ENCODE data around the gene FHDC1. TPM values are rescaled to one million over a fixed set of nuclear protein-coding genes. Genes with fewer than 3 reads are reported as not detected.

FHDC1 gene
- total and polyA plus RNA-seq, 11 donors, result 0.04 to 0.97 (median 0.21) TPM

GRCh38 chr4:152967907-152968306 is 31.8 kb downstream of the FHDC1 start:
- Histone ChIP-seq H3K4me3 (no peak overlapping the region), H3K36me3 (no peaks in the 10 kb centered on the region), H3K27me3 (no peaks in the 10 kb centered on the region), H3K4me1 (no peaks in the 10 kb centered on the region), H3K9me3 (no peaks in the 10 kb centered on the region), H3K27ac (no peak overlapping the region)
- intact Hi-C loops (cut with DNase I), result no loop called here
- 76 to 85% (median 80%) methylated on average over 3 of the region's 3 CpGs for WGBS, 4 donors
- no peak for DNase-seq
- ATAC-seq, result no peak
- TF ChIP-seq CTCF (IDR thresholded peaks at IDR 0.05) (no peak), POLR2A (IDR thresholded peaks at IDR 0.05) (no peak)

GRCh38 chr4:152968806-152969394 is 32.8 kb downstream of the FHDC1 start:
- WGBS, 4 donors, result 81 to 85% (median 84%) methylated on average over 9 of the region's 9 CpGs
- H3K9me3 ChIP-seq, result no peaks in the 10 kb centered on the region
- H3K27me3 ChIP-seq, result no peaks in the 10 kb centered on the region
- no peaks in the 10 kb centered on the region for H3K36me3 ChIP-seq
- no peaks in the 10 kb centered on the region for H3K4me1 ChIP-seq
- no peak for ATAC-seq
- no peak overlapping the region for H3K27ac ChIP-seq
- H3K4me3 ChIP-seq, result no peak overlapping the region
- intact Hi-C loops (cut with DNase I), result no loop called here
- TF ChIP-seq CTCF (IDR thresholded peaks at IDR 0.05) (no peak), POLR2A (IDR thresholded peaks at IDR 0.05) (no peak)
- no peak for DNase-seq

DNA sequence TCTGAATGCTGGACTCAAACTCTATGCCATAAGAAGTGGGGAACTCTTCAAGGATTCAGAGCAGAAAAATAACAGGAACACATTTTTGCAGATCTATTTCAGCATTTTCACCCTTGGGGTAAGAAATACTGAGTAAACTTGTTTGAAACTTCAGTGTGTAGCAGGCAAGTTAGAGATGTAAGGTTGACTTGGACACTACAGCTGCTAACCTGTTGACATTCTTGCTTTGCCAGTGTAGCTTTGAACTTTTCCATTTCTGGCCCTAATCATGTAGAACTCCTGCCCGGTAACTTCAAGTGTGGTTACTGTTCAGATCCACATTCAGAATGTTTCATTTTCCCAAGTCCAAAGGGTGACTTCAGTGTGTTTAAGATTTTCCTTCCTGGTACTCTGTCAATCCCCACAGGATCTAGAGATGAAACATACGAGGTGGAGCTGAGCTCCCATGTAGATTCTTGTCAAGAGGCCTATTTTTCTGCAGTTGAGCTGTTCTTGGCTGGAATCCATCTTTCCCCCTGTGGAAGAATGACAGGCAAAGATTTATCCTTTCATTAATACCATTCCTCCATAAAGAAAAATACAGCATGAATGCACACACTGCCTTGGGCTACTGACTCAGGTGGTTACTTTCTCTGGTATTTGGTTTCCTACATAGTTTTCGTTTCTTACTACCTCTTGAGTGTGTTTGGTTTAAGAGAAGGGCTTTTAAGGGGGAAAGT is 34.1 kb downstream of the FHDC1 start:
- WGBS, 4 donors, result 78 to 88% (median 83%) methylated on average over 3 of the region's 3 CpGs

More for the DNA sequence above, 34.1 kb downstream of the FHDC1 start:
- Histone ChIP-seq H3K4me3 (no peak overlapping the region), H3K36me3 (no peaks in the 10 kb centered on the region), H3K27ac (no peak overlapping the region), H3K9me3 (no peaks in the 10 kb centered on the region), H3K27me3 (no peaks in the 10 kb centered on the region), H3K4me1 (no peaks in the 10 kb centered on the region)
- TF ChIP-seq CTCF (IDR thresholded peaks at IDR 0.05) (no peak), POLR2A (IDR thresholded peaks at IDR 0.05) (no peak)
- intact Hi-C loops (cut with DNase I), result no loop called here
- no peak for DNase-seq
- no peak for ATAC-seq
